H9 (cell line): ENCODE measurements around the gene CSRNP3. TPM values are rescaled to one million over a fixed set of nuclear protein-coding genes. Genes with fewer than 3 reads are reported as not detected.

Source experiments
- DNase-seq: peaks from one replicate; pipeline ENCODE4 v3.0.0-alpha.2; 2017
- H2AFZ ChIP-seq: one replicate; pipeline ENCODE4 v1.6.1; 2013; ENCODE audit warnings: mild to moderate bottlenecking, low read length, control low read depth, moderate library complexity
- H2AK5ac ChIP-seq: 2 replicates; pipeline ENCODE4 v1.6.1; 2013; ENCODE audit warnings: low read length, control low read depth, mixed read lengths; ENCODE audit not compliant: insufficient read length
- H2BK120ac ChIP-seq: one replicate; pipeline ENCODE4 v1.6.1; 2013; ENCODE audit warnings: low read depth, mild to moderate bottlenecking, low read length, control low read depth, inconsistent platforms; ENCODE audit not compliant: poor library complexity, severe bottlenecking
- H2BK12ac ChIP-seq: 2 replicates; pipeline ENCODE4 v1.6.1; 2013; ENCODE audit warnings: low read length, control low read depth, mixed read lengths, low read depth; ENCODE audit not compliant: insufficient read length
- H2BK15ac ChIP-seq: 2 replicates; pipeline ENCODE4 v1.6.1; 2013; ENCODE audit warnings: low read depth, low read length, control low read depth
- H2BK20ac ChIP-seq: one replicate; pipeline ENCODE4 v1.6.1; 2013; ENCODE audit warnings: low read depth, mild to moderate bottlenecking, low read length, control low read depth, inconsistent platforms; ENCODE audit not compliant: poor library complexity, severe bottlenecking
- H2BK5ac ChIP-seq: 2 replicates; pipeline ENCODE4 v1.6.1; 2013; ENCODE audit warnings: low read length, control low read depth, mixed read lengths; ENCODE audit not compliant: insufficient read length
- H3K14ac ChIP-seq: 2 replicates; pipeline ENCODE4 v1.6.1; 2013; ENCODE audit warnings: low read length, control low read depth; ENCODE audit not compliant: insufficient read depth
- H3K18ac ChIP-seq: 2 replicates; pipeline ENCODE4 v1.6.1; 2013; ENCODE audit warnings: low read depth, mild to moderate bottlenecking, mixed read lengths, low read length, control low read depth; ENCODE audit not compliant: insufficient read length
- H3K23ac ChIP-seq: 2 replicates; pipeline ENCODE4 v1.6.1; 2013; ENCODE audit warnings: low read length, control low read depth, mixed read lengths, low read depth; ENCODE audit not compliant: insufficient read length
- H3K23me2 ChIP-seq: 2 replicates; pipeline ENCODE4 v1.6.1; 2013; ENCODE audit warnings: low read depth, mild to moderate bottlenecking, mixed read lengths, low read length, control low read depth; ENCODE audit not compliant: insufficient read length, poor library complexity, severe bottlenecking
- H3K27ac ChIP-seq: 2 replicates; pipeline ENCODE4 v1.5.1; 2013; ENCODE audit warnings: low read length, control low read depth, mixed read lengths, low read depth; ENCODE audit not compliant: insufficient read length
- H3K27me3 ChIP-seq: 2 replicates; pipeline ENCODE4 v1.6.1; 2013; ENCODE audit warnings: low read length, control low read depth, inconsistent platforms; ENCODE audit not compliant: insufficient read depth
- H3K4ac ChIP-seq: 2 replicates; pipeline ENCODE4 v1.6.1; 2013; ENCODE audit warnings: low read depth, mild to moderate bottlenecking, control low read depth, inconsistent platforms, low read length, moderate library complexity
- H3K4me1 ChIP-seq: 2 replicates; pipeline ENCODE4 v1.6.1; 2013; ENCODE audit warnings: low read length, control low read depth, inconsistent platforms; ENCODE audit not compliant: insufficient read depth
- H3K4me2 ChIP-seq: 2 replicates; pipeline ENCODE4 v1.6.1; 2013; ENCODE audit warnings: low read length, control low read depth, mixed read lengths; ENCODE audit not compliant: insufficient read length, insufficient read depth
- H3K56ac ChIP-seq: 2 replicates; pipeline ENCODE4 v1.6.1; 2013; ENCODE audit warnings: low read depth, mild to moderate bottlenecking, mixed read lengths, low read length, control low read depth; ENCODE audit not compliant: insufficient read length
- H3K79me1 ChIP-seq: 2 replicates; pipeline ENCODE4 v1.6.1; 2013; ENCODE audit warnings: low read depth, mild to moderate bottlenecking, moderate library complexity, low read length, control low read depth, inconsistent platforms; ENCODE audit not compliant: insufficient read depth, poor library complexity, severe bottlenecking
- H3K79me2 ChIP-seq: 2 replicates; pipeline ENCODE4 v1.6.1; 2013; ENCODE audit warnings: low read length, control low read depth, inconsistent platforms; ENCODE audit not compliant: insufficient read depth
- H3K9ac ChIP-seq: 2 replicates; pipeline ENCODE4 v1.6.1; 2013; ENCODE audit warnings: low read length, control low read depth, mixed read lengths; ENCODE audit not compliant: insufficient read length; ENCODE audit errors: extremely low read depth
- H3K9me3 ChIP-seq: one replicate; pipeline ENCODE4 v1.6.1; 2013; ENCODE audit warnings: low read depth, low read length, inconsistent platforms; ENCODE audit not compliant: control insufficient read depth
- H3T11ph ChIP-seq: one replicate; pipeline ENCODE4 v1.6.1; 2013; ENCODE audit warnings: mild to moderate bottlenecking, low read length, control low read depth, inconsistent platforms
- H4K20me1 ChIP-seq: one replicate; pipeline ENCODE4 v1.6.1; 2013; ENCODE audit not compliant: control insufficient read depth, insufficient read length, insufficient read depth
- H4K5ac ChIP-seq: 2 replicates; pipeline ENCODE4 v1.6.1; 2013; ENCODE audit warnings: low read depth, mild to moderate bottlenecking, mixed read lengths, low read length, control low read depth; ENCODE audit not compliant: insufficient read length
- H4K8ac ChIP-seq: replicated peaks from 2 replicates; pipeline ENCODE4 v1.6.1; 2013; ENCODE audit warnings: low read length, control low read depth, mixed read lengths, low read depth; ENCODE audit not compliant: insufficient read length
- H4K91ac ChIP-seq: 2 replicates; pipeline ENCODE4 v1.6.1; 2013; ENCODE audit warnings: low read depth, mild to moderate bottlenecking, moderate library complexity, mixed read lengths, low read length, control low read depth; ENCODE audit not compliant: insufficient read length
- H3K27ac Mint-ChIP-seq, 3 experiments: 2 replicates in 2 of 3; 3 replicates in 1 of 3; pipeline ENCODE4 v1.8.0; 2020 to 2021; ENCODE audit warnings: mixed read lengths in 3 of 3, mild to moderate bottlenecking in 1 of 3, moderate library complexity in 1 of 3
- H3K27me3 Mint-ChIP-seq: 2 replicates; pipeline ENCODE4 v1.8.0; 2021; ENCODE audit warnings: low read depth, mild to moderate bottlenecking, moderate library complexity, mixed read lengths
- H3K36me3 Mint-ChIP-seq, 3 experiments: 2 replicates in 2 of 3; 3 replicates in 1 of 3; pipeline ENCODE4 v1.8.0; 2020 to 2021; ENCODE audit warnings: low read depth in 3 of 3, mixed read lengths in 3 of 3; ENCODE audit not compliant: insufficient read depth in 1 of 3
- H3K4me1 Mint-ChIP-seq, 2 experiments: 2 replicates each; pipeline ENCODE4 v1.8.0; 2020; ENCODE audit warnings: mixed read lengths in 2 of 2
- H3K4me3 Mint-ChIP-seq, 2 experiments: 2 replicates in 1 of 2; 3 replicates in 1 of 2; pipeline ENCODE4 v1.8.0; 2020 to 2021; ENCODE audit warnings: mild to moderate bottlenecking in 2 of 2, mixed read lengths in 2 of 2, moderate library complexity in 1 of 2
- H3K9me3 Mint-ChIP-seq, 2 experiments: 2 replicates in 1 of 2; 3 replicates in 1 of 2; pipeline ENCODE4 v1.8.0; 2020; ENCODE audit warnings: mild to moderate bottlenecking in 2 of 2, mixed read lengths in 2 of 2, moderate library complexity in 1 of 2
- CTCF ChIP-seq: fragments of 200-600 bp; sonication (generic); conservative IDR thresholded peaks from 3 replicates; pipeline ENCODE4 v1.8.0; 2021; ENCODE audit warnings: antibody characterized with exemption, mild to moderate bottlenecking
- WGBS: extraction: QIAGEN DNeasy Blood & Tissue Kit; methylation state at CpG from one replicate; pipeline ENCODE4 v1.1.7; 2013; ENCODE audit warnings: missing lambda C conversion rate, low lambda C conversion rate, mixed read lengths; ENCODE audit not compliant: insufficient read length; ENCODE audit errors: extremely low coverage; 5-methylcytosine and 5-hydroxymethylcytosine counted together
- total RNA-seq: library from RNA; stranded (reverse); gene quantifications from 2 replicates; pipeline ENCODE4 v1.2.1, GENCODE V29; 2021

Gene CSRNP3
- total RNA-seq, 1 experiment from 2014 or later = 3.6 TPM

- H4K91ac ChIP-seq = no peak overlapping the region
- no peak overlapping the region for H2AK5ac ChIP-seq
- TF ChIP-seq CTCF = no peak
- Mint-ChIP-seq H3K4me3 (no peak overlapping the region), H3K27me3 (no peaks in the 10 kb centered on the region), H3K9me3 (no peaks in the 10 kb centered on the region), H3K4me1 (peaks cover 22 to 25% of the 10 kb centered on the region in 2 experiments), H3K36me3 (peaks cover 12 to 21% (median 15%) of the 10 kb centered on the region in 3 experiments; a peak in 6 of 7 replicates), H3K27ac (peak overlapping the region in 2 of 3 experiments; percentile 24 to 26; a peak in 2 of 7 replicates)
- no peaks in the 10 kb centered on the region for H3K23me2 ChIP-seq
- H4K20me1 ChIP-seq = no peaks in the 10 kb centered on the region
- no peak overlapping the region for H3K14ac ChIP-seq
- no peaks in the 10 kb centered on the region for H3K79me2 ChIP-seq
- no peak overlapping the region for H4K5ac ChIP-seq
- no peak overlapping the region for H3K4ac ChIP-seq
- H3K27ac ChIP-seq = no peak overlapping the region
- H2BK5ac ChIP-seq = no peak overlapping the region
- no peak overlapping the region for H2BK20ac ChIP-seq
- no peak overlapping the region for H3K23ac ChIP-seq
- no peak overlapping the region for H3K56ac ChIP-seq
- H3K79me1 ChIP-seq = no peaks in the 10 kb centered on the region
- H3K18ac ChIP-seq = no peak overlapping the region
- no CpG with 5 or more reads among the region's 1 CpG for whole genome bisulfite sequencing
- H2BK120ac ChIP-seq = no peak overlapping the region
- DNase-seq = no peak
- no peak overlapping the region for H2BK12ac ChIP-seq
- no peak overlapping the region for H4K8ac ChIP-seq
- H3T11ph ChIP-seq = no peak overlapping the region
- H3K4me1 ChIP-seq = peaks cover 3% of the 10 kb centered on the region; the same call in 1 of the 2 replicates
- H3K9me3 ChIP-seq = no peaks in the 10 kb centered on the region
- no peak overlapping the region for H2AFZ ChIP-seq
- H3K4me2 ChIP-seq = no peak overlapping the region
- H2BK15ac ChIP-seq = no peak overlapping the region
- H3K9ac ChIP-seq = no peak overlapping the region
- no peaks in the 10 kb centered on the region for H3K27me3 ChIP-seq
Observed at GRCh38 chr2:165681841-165682240, 212.3 kb downstream of the CSRNP3 start.
